ENCODE data around the gene ACBD5. TPM values are rescaled to one million over a fixed set of nuclear protein-coding genes. Genes with fewer than 3 reads are reported as not detected.

Gene ACBD5
- total RNA-seq, 1 donor from 2014 or later: 27.4 TPM

DNA sequence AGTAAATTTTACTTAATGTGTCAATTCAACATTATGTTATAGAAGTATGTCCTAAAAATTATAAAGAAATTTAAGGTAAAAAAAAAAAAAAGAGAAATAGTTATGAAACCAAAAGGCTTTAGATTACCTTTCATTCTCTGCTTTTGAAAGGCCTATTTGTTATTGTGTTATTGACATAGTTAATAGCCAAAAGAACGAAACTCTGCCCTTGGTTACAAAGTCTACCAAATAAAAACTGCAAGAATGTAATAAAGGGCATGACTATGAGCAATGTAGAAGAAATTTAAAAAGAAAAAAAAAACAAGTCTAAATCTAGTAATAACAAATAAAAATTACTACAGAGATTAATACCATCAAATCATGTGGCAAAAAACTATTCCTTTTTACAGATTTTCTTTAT is 10.6 kb downstream of the ACBD5 start:
- Histone ChIP-seq H3K27me3 (no peaks in the 10 kb centered on the region), H3K27ac (no peak overlapping the region), H3K36me3 (peaks cover 48% of the 10 kb centered on the region), H3K9me3 (no peaks in the 10 kb centered on the region), H3K4me1 (no peaks in the 10 kb centered on the region), H3K4me3 (no peak overlapping the region)
- DNase-seq (no peak), ATAC-seq (no peak)
- intact Hi-C loops (cut with DNase I): no loop called here
- TF ChIP-seq, protein P1, sequence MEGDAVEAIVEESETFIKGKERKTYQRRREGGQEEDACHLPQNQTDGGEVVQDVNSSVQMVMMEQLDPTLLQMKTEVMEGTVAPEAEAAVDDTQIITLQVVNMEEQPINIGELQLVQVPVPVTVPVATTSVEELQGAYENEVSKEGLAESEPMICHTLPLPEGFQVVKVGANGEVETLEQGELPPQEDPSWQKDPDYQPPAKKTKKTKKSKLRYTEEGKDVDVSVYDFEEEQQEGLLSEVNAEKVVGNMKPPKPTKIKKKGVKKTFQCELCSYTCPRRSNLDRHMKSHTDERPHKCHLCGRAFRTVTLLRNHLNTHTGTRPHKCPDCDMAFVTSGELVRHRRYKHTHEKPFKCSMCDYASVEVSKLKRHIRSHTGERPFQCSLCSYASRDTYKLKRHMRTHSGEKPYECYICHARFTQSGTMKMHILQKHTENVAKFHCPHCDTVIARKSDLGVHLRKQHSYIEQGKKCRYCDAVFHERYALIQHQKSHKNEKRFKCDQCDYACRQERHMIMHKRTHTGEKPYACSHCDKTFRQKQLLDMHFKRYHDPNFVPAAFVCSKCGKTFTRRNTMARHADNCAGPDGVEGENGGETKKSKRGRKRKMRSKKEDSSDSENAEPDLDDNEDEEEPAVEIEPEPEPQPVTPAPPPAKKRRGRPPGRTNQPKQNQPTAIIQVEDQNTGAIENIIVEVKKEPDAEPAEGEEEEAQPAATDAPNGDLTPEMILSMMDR (IDR thresholded peaks at IDR 0.05): no peak

DNA sequence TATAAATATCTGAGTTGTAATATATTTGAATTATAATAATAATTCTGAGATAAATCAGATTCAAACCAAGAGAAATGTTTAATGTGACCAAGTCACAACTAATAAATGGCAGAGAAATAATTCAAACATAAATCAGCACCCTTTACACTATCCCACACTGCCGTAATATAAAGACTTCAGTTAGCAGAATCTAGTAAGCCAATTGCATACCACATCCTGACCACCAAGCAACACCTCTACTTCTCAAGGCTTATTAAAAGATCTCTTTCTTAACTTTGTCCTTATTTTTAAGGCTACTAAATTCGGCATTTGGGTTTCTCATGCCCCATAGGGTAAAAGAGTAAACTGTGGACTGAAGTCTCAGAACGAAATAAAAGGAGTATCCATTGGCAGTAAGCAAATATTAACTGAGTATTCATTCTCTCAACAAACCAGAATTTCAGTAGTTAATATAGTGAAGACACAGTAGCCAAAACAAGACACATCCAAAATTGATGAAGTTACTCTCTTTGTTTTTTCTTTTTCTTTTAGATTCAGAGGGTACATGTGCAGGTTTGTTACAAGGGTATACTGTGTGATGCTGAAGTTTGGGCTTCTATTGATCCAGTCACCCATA is 14.8 kb downstream of the ACBD5 start:
- no peak overlapping the region for H3K27ac ChIP-seq
- ATAC-seq (no peak), DNase-seq (no peak)
- H3K4me1 ChIP-seq: no peaks in the 10 kb centered on the region
- H3K27me3 ChIP-seq: no peaks in the 10 kb centered on the region
- peaks cover 51% of the 10 kb centered on the region for H3K36me3 ChIP-seq
- no peaks in the 10 kb centered on the region for H3K9me3 ChIP-seq
- intact Hi-C loops (cut with DNase I): no loop called here
- TF ChIP-seq, protein P1 (IDR thresholded peaks at IDR 0.05): no peak
- no peak overlapping the region for H3K4me3 ChIP-seq

DNA sequence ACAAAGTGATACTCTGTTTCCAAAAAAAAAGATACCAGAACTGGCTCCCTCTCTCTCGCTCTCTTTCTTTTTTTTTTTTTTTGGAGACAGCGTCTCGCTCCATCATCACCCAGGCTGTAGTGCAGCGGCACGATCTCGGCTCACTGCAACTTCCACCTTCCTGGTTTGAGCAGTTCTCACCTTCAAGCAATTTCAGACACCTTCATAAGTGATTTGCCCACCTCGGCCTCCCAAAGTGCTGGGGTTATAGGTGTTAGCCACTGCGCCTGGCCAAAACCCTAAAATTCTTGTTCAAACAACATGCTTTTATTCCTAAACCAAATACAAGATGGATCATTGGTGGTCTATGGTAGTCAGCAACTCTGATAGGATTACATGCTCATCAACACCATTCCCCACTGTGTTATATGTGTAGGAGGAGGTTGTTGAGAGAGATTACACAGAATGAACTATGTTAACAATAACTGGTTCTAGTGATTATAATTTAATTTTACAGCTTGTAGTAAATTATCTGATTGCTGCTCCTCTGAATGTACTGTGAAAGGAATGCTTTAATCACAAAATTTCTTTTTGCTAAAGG is 15.5 kb downstream of the ACBD5 start:
- DNase-seq: no peak
- H3K9me3 ChIP-seq: no peaks in the 10 kb centered on the region
- H3K27ac ChIP-seq: no peak overlapping the region
- peaks cover 51% of the 10 kb centered on the region for H3K36me3 ChIP-seq
- TF ChIP-seq, protein P1 (IDR thresholded peaks at IDR 0.05): no peak
- H3K27me3 ChIP-seq: no peaks in the 10 kb centered on the region
- H3K4me3 ChIP-seq: no peak overlapping the region
- no peak for ATAC-seq
- intact Hi-C loops (cut with DNase I): no loop called here
- no peaks in the 10 kb centered on the region for H3K4me1 ChIP-seq

GRCh38 chr10:27223964-27224363 is 16.6 kb downstream of the ACBD5 start:
- TF ChIP-seq, protein P1 (IDR thresholded peaks at IDR 0.05): peak; percentile 70
- intact Hi-C loops (cut with DNase I): no loop called here
- Histone ChIP-seq H3K27me3 (no peaks in the 10 kb centered on the region), H3K9me3 (no peaks in the 10 kb centered on the region), H3K36me3 (peaks cover 58% of the 10 kb centered on the region), H3K27ac (no peak overlapping the region), H3K4me3 (no peak overlapping the region), H3K4me1 (no peaks in the 10 kb centered on the region)
- ATAC-seq: peak; percentile 81
- no peak for DNase-seq

- no peak overlapping the region for H3K4me3 ChIP-seq
- H3K9me3 ChIP-seq: no peaks in the 10 kb centered on the region
- H3K27me3 ChIP-seq: no peaks in the 10 kb centered on the region
- H3K4me1 ChIP-seq: no peaks in the 10 kb centered on the region
- no peak for DNase-seq
- TF ChIP-seq, protein P1 (IDR thresholded peaks at IDR 0.05): no peak
- H3K36me3 ChIP-seq: peaks cover 99% of the 10 kb centered on the region
- H3K27ac ChIP-seq: no peak overlapping the region
- intact Hi-C loops (cut with DNase I): no loop called here
- no peak for ATAC-seq
These were observed 33.2 kb downstream of the ACBD5 start for GRCh38 chr10:27207350-27207749.

Measured in upper lobe of right lung (tissue), 1 donor.